Heart left ventricle (tissue), 13 donors: Measurements from ENCODE around the gene MAPK8IP2.

Experiments used
- CTCF ChIP-seq, 12 donors: fragments of 200-600 bp; sonication (generic) in 4 of 12; IDR thresholded peaks; one replicate each; pipeline versions ENCODE4 v1.5.0 to v1.8.0; 2018 to 2022; ENCODE audit warnings: antibody characterized with exemption in 12 of 12, mild to moderate bottlenecking in 5 of 12
- POLR2A ChIP-seq, 2 donors: fragments of 450-650 bp; IDR thresholded peaks; one replicate each; pipeline ENCODE4 v1.6.1; 2017; ENCODE audit warnings: antibody characterized with exemption in 2 of 2, mild to moderate bottlenecking in 2 of 2, moderate library complexity in 2 of 2
- donor health status: ischemic (EF 13 %, LVEDD 7.1; RV severe dilation, severe dysfunction).
- donor health status: DM: no; HTN: yes; CAD: no.
- donor health status: DM: no; HTN: no; CAD: no.
- donor health status: ischemic (EF 25% LVEDD 6.9; RV normal size, moderate dysfunction).
- donor health status: ischemic (EF 25% LVEDD 5.7; RV mildly dilated, moderate dysfunction).
- donor health status: ischemic (EF 35%, LVEDD 5.7; RV mildly dilated, moderate dysfunction).
- donor health status: nonischemic (EF 11% LVEDD 7.7; RV severe dilation, severe dysfunction).
- donor health status: DM: yes; HTN: yes; CAD: no.
- donor health status: PGD.
- donor health status: ischemic (EF 29% LVEDD 5.4; RV normal size, mild dysfunction).
- donor health status: nonischemic (EF 23%, LVEDD 6.1; RV moderate dilation, normal function).

GRCh38 chr22:50581950-50582492 is 18.6 kb upstream of the MAPK8IP2 start:
- no peak for TF ChIP-seq CTCF (IDR thresholded peaks at IDR 0.05)
- no peak for TF ChIP-seq POLR2A (IDR thresholded peaks at IDR 0.05)
